Stimulated activated CD4-positive, alpha-beta T cell treated with anti-CD3 and anti-CD28 coated beads, Interleukin-15, amount 100 ng/mL, for 1 hour (primary cell): ENCODE measurements around the gene HSPB3.
"Not testable (repeated sequence)": the region's sequence is repeated elsewhere in the genome, so short reads cannot be mapped to it uniquely, and the experiment has no call there.

Source experiments
- DNase-seq, 2 donors: peaks; one replicate each; pipeline ENCODE4 v3.0.0-alpha.2; 2020; ENCODE audit warnings: low read depth in 1 of 2, low spot score in 1 of 2

HSPB3 gene

GRCh38 chr5:54454602-54455001 lies 897 bp upstream of the HSPB3 start:
- DNase-seq: no peak

- DNase-seq: no peak
Observed at GRCh38 chr5:54457094-54457862, 1.8 kb downstream of the HSPB3 start.

GRCh38 chr5:54458221-54458620 lies 2.7 kb downstream of the HSPB3 start:
- no peak for DNase-seq

GRCh38 chr5:54460181-54460919 lies 4.9 kb downstream of the HSPB3 start:
- DNase-seq: no peak

- no peak for DNase-seq
Observed at GRCh38 chr5:54462281-54462680, 6.8 kb downstream of the HSPB3 start.

GRCh38 chr5:54463713-54464112 lies 8.2 kb downstream of the HSPB3 start:
- DNase-seq: no peak

- DNase-seq: no peak
Observed at GRCh38 chr5:54469622-54470021, 14.1 kb downstream of the HSPB3 start.

- no peak for DNase-seq
Observed at GRCh38 chr5:54470128-54470527, 14.6 kb downstream of the HSPB3 start.

- no peak for DNase-seq
Observed at GRCh38 chr5:54470677-54471076, 15.2 kb downstream of the HSPB3 start.

GRCh38 chr5:54471398-54471797 lies 15.9 kb downstream of the HSPB3 start:
- DNase-seq: no peak

GRCh38 chr5:54476682-54477081 lies 21.2 kb downstream of the HSPB3 start:
- no peak for DNase-seq

- DNase-seq: no peak
Observed at GRCh38 chr5:54477941-54478478, 22.5 kb downstream of the HSPB3 start.

- no peak for DNase-seq
Observed at GRCh38 chr5:54480296-54480695, 24.8 kb downstream of the HSPB3 start.

GRCh38 chr5:54484219-54484894 lies 28.9 kb downstream of the HSPB3 start:
- DNase-seq: no peak

- not testable (repeated sequence) for DNase-seq
Observed at GRCh38 chr5:54485659-54486058, 30.2 kb downstream of the HSPB3 start.

- DNase-seq: not testable (repeated sequence)
Observed at GRCh38 chr5:54489648-54489979, 34.1 kb downstream of the HSPB3 start.

- no peak for DNase-seq
Observed at GRCh38 chr5:54491326-54491725, 35.8 kb downstream of the HSPB3 start.

- DNase-seq: no peak
Observed at GRCh38 chr5:54492178-54492577, 36.7 kb downstream of the HSPB3 start.

- DNase-seq: no peak
Observed at GRCh38 chr5:54495027-54495426, 39.5 kb downstream of the HSPB3 start.
